PFSK-1 (cell line): Measurements from ENCODE around the gene KLHL3.

ENCODE experiments used
- FOXP2 ChIP-seq: optimal IDR thresholded peaks from 2 replicates; pipeline ENCODE3; 2011; ENCODE audit warnings: borderline replicate concordance, control low read depth, inconsistent platforms; ENCODE audit not compliant: insufficient read depth; ENCODE audit errors: extremely low read length, extremely low read depth
- POLR2AphosphoS5 ChIP-seq: IDR thresholded peaks from 2 replicates; pipeline ENCODE4 v1.6.1; 2012; ENCODE audit warnings: low read depth, mild to moderate bottlenecking, control low read depth, low read length, moderate library complexity
- SIN3A ChIP-seq: IDR thresholded peaks from 2 replicates; pipeline ENCODE4 v1.6.1; 2012; ENCODE audit warnings: mild to moderate bottlenecking, low read length, moderate library complexity, borderline replicate concordance; ENCODE audit not compliant: insufficient read depth
- TAF1 ChIP-seq: IDR thresholded peaks from 2 replicates; pipeline ENCODE4 v1.6.1; 2012; ENCODE audit warnings: low read length, control low read depth, borderline replicate concordance; ENCODE audit not compliant: insufficient read depth
- TF ChIP-seq, protein P1 (sequence below), 2 experiments: IDR thresholded peaks; 2 replicates each; pipeline versions ENCODE4 v1.6.1 to v1.8.0; 2011 to 2012; ENCODE audit warnings: low read depth in 2 of 2, low read length in 2 of 2, control low read depth in 1 of 2, inconsistent platforms in 1 of 2, mild to moderate bottlenecking in 1 of 2, moderate library complexity in 1 of 2; ENCODE audit not compliant: insufficient read depth in 1 of 2

The KLHL3 gene

DNA sequence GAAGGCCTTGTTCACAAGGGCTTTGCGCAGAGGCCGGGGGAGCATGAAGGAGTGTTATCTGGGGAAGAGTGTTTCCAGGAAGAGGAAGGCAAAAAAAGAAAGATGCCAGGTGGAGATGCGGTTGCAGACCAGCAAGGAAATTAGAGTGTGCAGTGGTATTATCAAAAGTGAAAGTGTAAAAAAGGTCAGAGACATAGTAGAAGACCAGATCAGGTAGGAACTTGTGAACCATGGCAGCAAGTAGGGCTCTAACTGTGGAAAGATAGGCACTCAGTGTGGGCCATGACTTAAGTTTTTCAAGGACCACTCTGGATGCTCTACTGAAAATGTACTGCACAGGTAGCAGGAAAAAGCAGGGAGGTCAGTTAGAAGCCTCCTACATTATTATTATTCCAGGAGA, 146.7 kb downstream of the KLHL3 start:
- TF ChIP-seq TAF1 (no peak), POLR2AphosphoS5 (no peak), FOXP2 (no peak)
- TF ChIP-seq, protein P1, sequence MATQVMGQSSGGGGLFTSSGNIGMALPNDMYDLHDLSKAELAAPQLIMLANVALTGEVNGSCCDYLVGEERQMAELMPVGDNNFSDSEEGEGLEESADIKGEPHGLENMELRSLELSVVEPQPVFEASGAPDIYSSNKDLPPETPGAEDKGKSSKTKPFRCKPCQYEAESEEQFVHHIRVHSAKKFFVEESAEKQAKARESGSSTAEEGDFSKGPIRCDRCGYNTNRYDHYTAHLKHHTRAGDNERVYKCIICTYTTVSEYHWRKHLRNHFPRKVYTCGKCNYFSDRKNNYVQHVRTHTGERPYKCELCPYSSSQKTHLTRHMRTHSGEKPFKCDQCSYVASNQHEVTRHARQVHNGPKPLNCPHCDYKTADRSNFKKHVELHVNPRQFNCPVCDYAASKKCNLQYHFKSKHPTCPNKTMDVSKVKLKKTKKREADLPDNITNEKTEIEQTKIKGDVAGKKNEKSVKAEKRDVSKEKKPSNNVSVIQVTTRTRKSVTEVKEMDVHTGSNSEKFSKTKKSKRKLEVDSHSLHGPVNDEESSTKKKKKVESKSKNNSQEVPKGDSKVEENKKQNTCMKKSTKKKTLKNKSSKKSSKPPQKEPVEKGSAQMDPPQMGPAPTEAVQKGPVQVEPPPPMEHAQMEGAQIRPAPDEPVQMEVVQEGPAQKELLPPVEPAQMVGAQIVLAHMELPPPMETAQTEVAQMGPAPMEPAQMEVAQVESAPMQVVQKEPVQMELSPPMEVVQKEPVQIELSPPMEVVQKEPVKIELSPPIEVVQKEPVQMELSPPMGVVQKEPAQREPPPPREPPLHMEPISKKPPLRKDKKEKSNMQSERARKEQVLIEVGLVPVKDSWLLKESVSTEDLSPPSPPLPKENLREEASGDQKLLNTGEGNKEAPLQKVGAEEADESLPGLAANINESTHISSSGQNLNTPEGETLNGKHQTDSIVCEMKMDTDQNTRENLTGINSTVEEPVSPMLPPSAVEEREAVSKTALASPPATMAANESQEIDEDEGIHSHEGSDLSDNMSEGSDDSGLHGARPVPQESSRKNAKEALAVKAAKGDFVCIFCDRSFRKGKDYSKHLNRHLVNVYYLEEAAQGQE (IDR thresholded peaks at IDR 0.05; ENCODE audit: insufficient read depth in 1 of 2, low read depth in 2 of 2, low read length in 2 of 2): no peak

DNA sequence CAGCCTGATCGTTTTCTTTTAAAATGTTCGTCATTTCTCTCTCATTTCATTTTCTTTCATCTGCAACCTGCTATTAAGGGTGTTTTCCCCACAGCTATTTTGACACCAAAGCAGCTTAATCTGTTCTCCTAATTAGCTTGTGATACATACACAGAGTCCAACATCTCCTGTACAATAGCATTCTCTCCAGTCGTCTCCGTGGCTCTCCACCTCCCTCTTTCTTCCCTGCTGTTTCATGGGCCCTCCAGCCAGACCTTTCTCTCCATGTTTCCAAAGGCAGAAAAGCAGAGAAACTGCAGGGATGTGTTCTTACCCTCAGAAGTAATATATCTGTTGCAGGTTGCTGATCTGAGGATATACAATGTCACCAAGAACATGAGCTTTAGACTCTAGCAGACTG, 148.0 kb downstream of the KLHL3 start:
- no peak for TF ChIP-seq FOXP2
- TF ChIP-seq, protein P1 (IDR thresholded peaks at IDR 0.05; ENCODE audit: insufficient read depth in 1 of 2, low read depth in 2 of 2, low read length in 2 of 2): no peak
- TF ChIP-seq TAF1: no peak
- no peak for TF ChIP-seq SIN3A
- TF ChIP-seq POLR2AphosphoS5: no peak

DNA sequence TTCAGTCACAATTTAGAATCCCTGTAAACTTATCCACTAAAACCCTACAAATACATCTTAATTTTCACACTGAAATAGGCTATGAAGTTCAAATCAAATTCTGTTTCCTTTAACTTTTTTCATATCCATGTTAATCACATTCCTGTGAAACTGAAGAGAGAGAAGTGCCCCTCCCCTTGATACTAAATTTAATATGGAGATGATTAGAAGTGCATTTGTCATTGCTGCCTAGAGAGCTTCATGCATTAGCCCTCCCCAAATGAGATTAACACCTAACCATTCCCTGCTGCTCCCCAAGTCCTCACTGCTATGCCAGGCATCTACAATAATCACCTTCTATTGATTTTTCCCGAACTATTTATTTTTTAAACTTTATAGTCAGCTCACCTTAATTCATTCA, 151.6 kb downstream of the KLHL3 start:
- TF ChIP-seq TAF1 (no peak), POLR2AphosphoS5 (no peak), SIN3A (no peak), FOXP2 (no peak)
- TF ChIP-seq, protein P1 (IDR thresholded peaks at IDR 0.05; ENCODE audit: insufficient read depth in 1 of 2, low read depth in 2 of 2, low read length in 2 of 2): no peak

DNA sequence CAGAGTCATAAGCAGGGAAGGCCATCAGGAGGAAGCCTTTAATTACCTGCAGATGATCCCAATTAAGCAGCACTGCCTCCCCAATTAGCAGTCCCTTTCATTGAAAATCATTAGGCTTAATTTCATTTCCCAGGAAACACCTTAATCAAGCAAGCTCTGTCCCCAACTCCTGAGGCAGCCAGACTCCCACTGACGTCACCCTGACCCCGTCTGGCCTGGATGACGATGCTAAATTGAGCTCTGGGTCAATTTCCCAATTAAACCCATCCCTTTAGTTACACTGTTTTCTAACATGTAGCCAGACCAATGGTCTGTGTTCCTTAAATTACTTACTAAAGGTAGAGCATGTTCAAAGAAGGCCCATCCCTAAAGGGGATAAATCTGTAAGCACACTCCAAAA, 152.8 kb downstream of the KLHL3 start:
- TF ChIP-seq POLR2AphosphoS5: no peak
- no peak for TF ChIP-seq FOXP2
- TF ChIP-seq, protein P1 (IDR thresholded peaks at IDR 0.05; ENCODE audit: insufficient read depth in 1 of 2, low read depth in 2 of 2, low read length in 2 of 2): no peak
- no peak for TF ChIP-seq TAF1
- TF ChIP-seq SIN3A: no peak

DNA sequence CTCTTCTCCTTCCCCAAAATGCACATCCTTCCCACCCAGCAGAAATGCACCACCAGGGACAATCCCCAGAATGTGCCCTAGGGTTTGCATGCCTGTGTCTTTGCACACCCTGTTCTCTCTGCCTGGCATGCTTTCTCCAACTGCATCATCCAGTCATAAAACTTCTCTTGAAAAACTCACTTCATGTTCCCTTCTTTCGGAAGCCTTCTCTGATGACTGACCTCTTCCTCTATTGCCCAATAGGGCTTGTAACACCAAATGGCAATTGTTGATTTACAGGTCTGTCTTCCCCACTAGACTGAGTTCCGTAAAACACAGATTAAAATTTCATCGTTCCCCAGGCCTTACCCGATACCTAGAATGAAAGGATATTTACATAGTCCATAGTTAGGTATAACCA, 153.7 kb downstream of the KLHL3 start:
- TF ChIP-seq FOXP2 (no peak), SIN3A (no peak), POLR2AphosphoS5 (no peak), TAF1 (no peak)
- TF ChIP-seq, protein P1 (IDR thresholded peaks at IDR 0.05; ENCODE audit: insufficient read depth in 1 of 2, low read depth in 2 of 2, low read length in 2 of 2): no peak
